Medulla oblongata (tissue), 1 donor: ENCODE data around the gene DUSP8.

ENCODE experiments used
- DNase-seq: peaks from one replicate; pipeline ENCODE4 v3.0.0-alpha.2; 2015; ENCODE audit errors: extremely low spot score

Gene DUSP8

GRCh38 chr11:1566381-1567051, 5.6 kb downstream of the DUSP8 start:
- no peak for DNase-seq

GRCh38 chr11:1565904-1566247, 6.2 kb downstream of the DUSP8 start:
- DNase-seq, result no peak

GRCh38 chr11:1565173-1565903, 6.7 kb downstream of the DUSP8 start:
- DNase-seq, result no peak

- DNase-seq, result peak; percentile 70
Measured at GRCh38 chr11:1564535-1565172, 7.4 kb downstream of the DUSP8 start.

GRCh38 chr11:1563697-1564534, 8.2 kb downstream of the DUSP8 start:
- no peak for DNase-seq

- DNase-seq, result no peak
Measured at GRCh38 chr11:1563149-1563638, 8.9 kb downstream of the DUSP8 start.

GRCh38 chr11:1562469-1563148, 9.5 kb downstream of the DUSP8 start:
- no peak for DNase-seq

GRCh38 chr11:1561955-1562354, 10.1 kb downstream of the DUSP8 start:
- no peak for DNase-seq

GRCh38 chr11:1561266-1561665, 10.8 kb downstream of the DUSP8 start:
- no peak for DNase-seq

- DNase-seq, result no peak
Measured at GRCh38 chr11:1560649-1561251, 11.3 kb downstream of the DUSP8 start.

GRCh38 chr11:1560002-1560648, 11.9 kb downstream of the DUSP8 start:
- no peak for DNase-seq

GRCh38 chr11:1559111-1559951, 12.7 kb downstream of the DUSP8 start:
- peak; percentile 97 for DNase-seq

- DNase-seq, result no peak
Measured at GRCh38 chr11:1558775-1559110, 13.3 kb downstream of the DUSP8 start.

GRCh38 chr11:1557904-1558774, 13.9 kb downstream of the DUSP8 start:
- DNase-seq, result peak; percentile 58

- no peak for DNase-seq
Measured at GRCh38 chr11:1557051-1557884, 14.8 kb downstream of the DUSP8 start.

GRCh38 chr11:1556278-1556902, 15.7 kb downstream of the DUSP8 start:
- no peak for DNase-seq

- no peak for DNase-seq
Measured at GRCh38 chr11:1555713-1556153, 16.3 kb downstream of the DUSP8 start.
